ENCODE measurements around the gene DPP4. TPM values are rescaled to one million over a fixed set of nuclear protein-coding genes. Genes with fewer than 3 reads are reported as not detected.

DPP4 gene
- total RNA-seq, 2 experiments from 2014 or later = 20.8 to 22.4 TPM

- Mint-ChIP-seq H3K27ac (peak overlapping the region; percentile 15), H3K4me3 (peak overlapping the region; percentile 91), H3K27me3 (no peaks in the 10 kb centered on the region), H3K4me1 (peaks cover 38% of the 10 kb centered on the region), H3K36me3 (peaks cover 18% of the 10 kb centered on the region), H3K9me3 (no peaks in the 10 kb centered on the region)
- DNase-seq = no peak
Measured at GRCh38 chr2:162072181-162072702, 1.8 kb downstream of the DPP4 start.

GRCh38 chr2:162071001-162071400 lies 3.0 kb downstream of the DPP4 start:
- DNase-seq = no peak
- no peak overlapping the region for H3K27ac Mint-ChIP-seq
- no peak overlapping the region for H3K4me3 Mint-ChIP-seq
- H3K27me3 Mint-ChIP-seq = no peaks in the 10 kb centered on the region
- H3K36me3 Mint-ChIP-seq = peaks cover 21% of the 10 kb centered on the region
- H3K9me3 Mint-ChIP-seq = no peaks in the 10 kb centered on the region
- peaks cover 41% of the 10 kb centered on the region for H3K4me1 Mint-ChIP-seq

DNA sequence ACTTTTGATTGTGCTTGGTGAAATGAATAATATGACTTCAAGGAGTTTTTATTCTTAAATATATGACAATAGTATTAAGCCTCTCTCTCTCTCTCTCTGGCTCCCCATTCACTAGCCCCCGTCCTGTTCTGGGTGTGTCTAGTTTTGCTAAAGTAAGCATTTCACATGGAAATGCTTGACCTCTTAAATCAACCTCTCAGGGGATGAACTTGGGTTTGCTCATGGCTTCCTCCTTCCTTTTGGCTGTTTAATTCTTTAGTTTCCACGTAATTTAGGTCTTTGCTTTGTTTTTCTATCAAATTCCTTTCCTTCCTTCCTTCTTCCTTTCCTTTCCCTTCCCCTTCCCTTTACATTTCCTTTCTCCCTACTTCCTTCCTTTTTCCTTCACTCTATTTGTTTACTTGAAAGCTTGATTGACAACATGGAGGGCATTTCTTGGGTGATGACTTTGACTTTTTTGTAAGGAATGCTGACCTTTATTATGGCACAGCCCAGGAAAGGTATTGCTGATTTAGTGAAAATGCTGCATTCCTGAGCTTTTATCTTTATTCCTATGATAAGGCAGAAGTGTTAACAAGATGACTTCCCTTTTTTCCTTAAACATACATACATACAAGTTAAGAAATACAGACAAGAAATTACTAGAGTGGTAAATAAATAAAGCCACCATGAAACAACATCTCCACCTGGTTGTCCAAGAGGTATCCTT lies 3.6 kb downstream of the DPP4 start:
- no peak overlapping the region for H3K4me3 Mint-ChIP-seq
- no peaks in the 10 kb centered on the region for H3K27me3 Mint-ChIP-seq
- no peaks in the 10 kb centered on the region for H3K9me3 Mint-ChIP-seq
- DNase-seq = no peak
- peaks cover 23% of the 10 kb centered on the region for H3K36me3 Mint-ChIP-seq
- H3K4me1 Mint-ChIP-seq = peaks cover 37% of the 10 kb centered on the region
- H3K27ac Mint-ChIP-seq = no peak overlapping the region

GRCh38 chr2:162069267-162069903 lies 4.6 kb downstream of the DPP4 start:
- peaks cover 37% of the 10 kb centered on the region for H3K4me1 Mint-ChIP-seq
- H3K36me3 Mint-ChIP-seq = peaks cover 28% of the 10 kb centered on the region

GRCh38 chr2:162067596-162067995 lies 6.4 kb downstream of the DPP4 start:
- Mint-ChIP-seq H3K4me3 (no peak overlapping the region), H3K4me1 (peaks cover 45% of the 10 kb centered on the region), H3K27me3 (no peaks in the 10 kb centered on the region), H3K27ac (no peak overlapping the region), H3K9me3 (no peaks in the 10 kb centered on the region), H3K36me3 (peaks cover 40% of the 10 kb centered on the region)
- DNase-seq = no peak

More at GRCh38 chr2:162069267-162069903, 4.6 kb downstream of the DPP4 start:
- Mint-ChIP-seq H3K27me3 (no peaks in the 10 kb centered on the region), H3K27ac (no peak overlapping the region), H3K4me3 (no peak overlapping the region), H3K9me3 (no peaks in the 10 kb centered on the region)
- no peak for DNase-seq

DNA sequence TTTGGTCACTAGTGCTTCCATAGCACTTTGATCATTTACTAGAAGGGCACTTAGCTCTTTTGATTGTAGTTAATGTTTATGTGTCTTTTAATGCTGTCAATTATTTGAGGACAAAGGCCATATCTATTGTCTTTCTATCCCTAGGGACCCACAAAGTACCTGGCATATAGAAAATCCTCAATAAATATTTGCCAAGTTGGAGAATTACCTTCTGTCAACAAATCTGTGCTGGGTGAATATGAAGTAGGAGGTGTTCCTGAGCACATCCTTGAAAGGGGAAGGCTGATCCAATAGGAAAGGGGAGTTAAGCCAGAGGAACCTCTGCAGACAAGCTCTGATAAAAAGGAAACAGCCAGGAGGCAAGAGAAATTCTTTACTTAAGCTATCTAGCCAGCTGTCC lies 8.2 kb downstream of the DPP4 start:
- Mint-ChIP-seq H3K9me3 (peaks cover 3% of the 10 kb centered on the region), H3K4me3 (no peak overlapping the region), H3K27ac (no peak overlapping the region), H3K36me3 (peaks cover 43% of the 10 kb centered on the region), H3K4me1 (peaks cover 41% of the 10 kb centered on the region), H3K27me3 (no peaks in the 10 kb centered on the region)
- no peak for DNase-seq

GRCh38 chr2:162063899-162064298 lies 10.1 kb downstream of the DPP4 start:
- peak overlapping the region; percentile 87 for H3K27ac Mint-ChIP-seq
- no peaks in the 10 kb centered on the region for H3K27me3 Mint-ChIP-seq
- H3K4me3 Mint-ChIP-seq = peak overlapping the region; percentile 54
- peaks cover 38% of the 10 kb centered on the region for H3K36me3 Mint-ChIP-seq
- H3K9me3 Mint-ChIP-seq = peaks cover 3% of the 10 kb centered on the region
- peaks cover 50% of the 10 kb centered on the region for H3K4me1 Mint-ChIP-seq
- no peak for DNase-seq

DNA sequence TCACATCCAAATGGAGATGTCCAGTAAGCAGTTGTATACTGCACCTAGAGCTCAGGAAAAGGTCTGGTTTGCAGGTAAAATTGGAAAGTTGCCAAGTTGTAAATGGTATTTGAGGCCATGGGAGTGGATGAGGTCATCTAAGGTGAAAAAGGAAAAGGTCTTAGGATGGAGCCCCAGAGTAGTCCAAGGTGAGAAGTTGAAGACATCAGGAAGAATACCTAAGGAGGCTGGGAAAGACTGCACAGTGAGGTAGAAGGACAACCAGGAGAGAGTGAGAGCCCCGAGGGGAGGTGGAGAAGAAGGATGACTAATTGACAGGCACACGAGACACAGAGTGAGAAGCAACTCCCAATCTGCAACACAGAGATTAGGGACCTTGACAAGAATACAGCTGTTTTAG lies 10.7 kb downstream of the DPP4 start:
- Mint-ChIP-seq H3K4me1 (peaks cover 55% of the 10 kb centered on the region), H3K36me3 (peaks cover 35% of the 10 kb centered on the region), H3K4me3 (peak overlapping the region; percentile 54), H3K9me3 (peaks cover 3% of the 10 kb centered on the region), H3K27ac (peak overlapping the region; percentile 87), H3K27me3 (no peaks in the 10 kb centered on the region)
- no peak for DNase-seq

DNA sequence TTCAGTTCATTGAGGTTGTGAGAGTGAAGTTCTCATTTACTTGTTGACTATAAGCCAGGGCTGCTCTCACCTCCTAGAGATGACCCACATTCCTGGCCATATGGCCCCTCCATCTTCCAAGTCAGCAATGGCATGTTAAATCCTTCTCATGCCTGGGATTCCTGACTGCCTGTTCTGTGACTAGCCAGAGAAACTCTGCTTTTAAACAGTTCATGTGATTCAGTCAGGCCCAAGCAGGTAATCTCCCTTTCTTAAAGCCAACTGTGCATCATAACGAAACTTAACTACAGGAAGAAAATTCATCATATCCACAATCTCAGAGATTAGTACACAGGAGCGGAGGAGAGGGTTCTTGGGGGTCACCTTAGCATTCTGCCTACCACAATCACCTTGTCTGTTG lies 11.5 kb downstream of the DPP4 start:
- Mint-ChIP-seq H3K36me3 (peaks cover 42% of the 10 kb centered on the region), H3K4me1 (peaks cover 61% of the 10 kb centered on the region), H3K9me3 (peaks cover 3% of the 10 kb centered on the region), H3K4me3 (no peak overlapping the region), H3K27me3 (no peaks in the 10 kb centered on the region), H3K27ac (peak overlapping the region; percentile 87)
- DNase-seq = no peak

GRCh38 chr2:162061021-162061420 lies 13.0 kb downstream of the DPP4 start:
- peaks cover 73% of the 10 kb centered on the region for H3K4me1 Mint-ChIP-seq
- no peak for DNase-seq
- H3K27ac Mint-ChIP-seq = peak overlapping the region; percentile 81
- no peaks in the 10 kb centered on the region for H3K27me3 Mint-ChIP-seq
- H3K36me3 Mint-ChIP-seq = peaks cover 48% of the 10 kb centered on the region
- peak overlapping the region; percentile 29 for H3K4me3 Mint-ChIP-seq
- peaks cover 7% of the 10 kb centered on the region for H3K9me3 Mint-ChIP-seq

DNA sequence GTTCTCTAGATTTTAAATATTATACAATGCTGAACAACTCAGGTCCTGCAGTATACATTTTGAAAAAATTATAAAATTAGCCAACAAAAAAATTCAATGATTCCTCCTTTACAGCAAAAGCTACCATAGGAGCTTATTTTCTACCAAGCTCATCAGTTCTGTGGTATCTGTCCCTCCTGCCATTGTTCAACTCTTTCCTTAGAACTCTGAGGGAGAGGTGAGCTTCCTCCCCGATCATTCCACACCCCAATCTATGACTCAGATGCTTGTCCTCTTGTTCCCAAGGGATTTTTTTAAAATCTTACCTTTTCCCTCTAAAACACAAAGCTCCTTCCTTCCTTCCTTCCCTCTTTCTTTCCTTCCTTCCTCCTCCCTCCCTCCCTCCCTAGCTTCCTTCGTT lies 13.5 kb downstream of the DPP4 start:
- no peaks in the 10 kb centered on the region for H3K27me3 Mint-ChIP-seq
- no peak overlapping the region for H3K27ac Mint-ChIP-seq
- H3K36me3 Mint-ChIP-seq = peaks cover 50% of the 10 kb centered on the region
- peaks cover 78% of the 10 kb centered on the region for H3K4me1 Mint-ChIP-seq
- no peak overlapping the region for H3K4me3 Mint-ChIP-seq
- DNase-seq = no peak
- H3K9me3 Mint-ChIP-seq = peaks cover 10% of the 10 kb centered on the region

GRCh38 chr2:162058973-162059668 lies 14.9 kb downstream of the DPP4 start:
- peaks cover 76% of the 10 kb centered on the region for H3K4me1 Mint-ChIP-seq
- H3K27me3 Mint-ChIP-seq = no peaks in the 10 kb centered on the region
- peak; percentile 25 for DNase-seq
- H3K36me3 Mint-ChIP-seq = peaks cover 45% of the 10 kb centered on the region
- peaks cover 10% of the 10 kb centered on the region for H3K9me3 Mint-ChIP-seq
- H3K4me3 Mint-ChIP-seq = peak overlapping the region; percentile 56
- H3K27ac Mint-ChIP-seq = peak overlapping the region; percentile 89

- DNase-seq = no peak
- Mint-ChIP-seq H3K4me1 (peaks cover 60% of the 10 kb centered on the region), H3K27ac (peak overlapping the region; percentile 87), H3K9me3 (peaks cover 10% of the 10 kb centered on the region), H3K27me3 (no peaks in the 10 kb centered on the region), H3K4me3 (no peak overlapping the region), H3K36me3 (peaks cover 37% of the 10 kb centered on the region)
Measured at GRCh38 chr2:162057426-162057825, 16.6 kb downstream of the DPP4 start.

- peak overlapping the region; percentile 87 for H3K27ac Mint-ChIP-seq
- peaks cover 10% of the 10 kb centered on the region for H3K9me3 Mint-ChIP-seq
- H3K4me3 Mint-ChIP-seq = no peak overlapping the region
- H3K27me3 Mint-ChIP-seq = no peaks in the 10 kb centered on the region
- H3K4me1 Mint-ChIP-seq = peaks cover 59% of the 10 kb centered on the region
- H3K36me3 Mint-ChIP-seq = peaks cover 39% of the 10 kb centered on the region
- no peak for DNase-seq
Measured at GRCh38 chr2:162056796-162057399, 17.1 kb downstream of the DPP4 start.

DNA sequence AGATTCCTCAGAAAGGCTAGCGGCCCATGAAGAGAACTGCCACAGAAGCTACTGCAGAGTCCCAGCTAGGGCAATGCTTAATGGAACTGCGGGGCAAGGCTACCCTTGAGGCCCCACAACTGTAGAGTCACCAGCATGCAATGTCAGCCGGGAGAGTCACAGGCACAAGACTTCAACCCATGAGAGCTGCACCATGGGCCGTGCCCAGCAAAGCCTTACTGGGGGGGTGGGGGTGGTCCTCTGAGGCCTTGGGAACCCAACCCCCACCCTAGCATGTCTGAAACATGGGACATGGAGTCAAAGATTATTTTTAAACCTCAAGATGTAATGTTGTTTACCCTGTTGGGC lies 20.2 kb downstream of the DPP4 start:
- H3K4me3 Mint-ChIP-seq = no peak overlapping the region
- H3K27me3 Mint-ChIP-seq = no peaks in the 10 kb centered on the region
- H3K36me3 Mint-ChIP-seq = peaks cover 42% of the 10 kb centered on the region
- peaks cover 7% of the 10 kb centered on the region for H3K9me3 Mint-ChIP-seq
- no peak for DNase-seq
- H3K4me1 Mint-ChIP-seq = peaks cover 43% of the 10 kb centered on the region
- no peak overlapping the region for H3K27ac Mint-ChIP-seq

Measured in activated naive CD8-positive, alpha-beta T cell treated with anti-CD3 and anti-CD28 coated beads for 36 hours (primary cell).